Peyer's patch (tissue), 4 donors: ENCODE data around the gene EPHA6. TPM values are rescaled to one million over a fixed set of nuclear protein-coding genes. Genes with fewer than 3 reads are reported as not detected.
"Not testable (repeated sequence)": the region's sequence is repeated elsewhere in the genome, so short reads cannot be mapped to it uniquely, and the experiment has no call there.

ENCODE experiments used
- DNase-seq, 3 donors: peaks; one replicate each; pipeline ENCODE4 v3.0.0-alpha.2; 2017 to 2019
- H3K27ac ChIP-seq, 4 donors: fragments of 200-600 bp; sonication (generic); one replicate each; pipeline ENCODE4 v1.5.1; 2016 to 2019
- H3K27me3 ChIP-seq, 2 donors: fragments of 200-600 bp; sonication (generic); one replicate each; pipeline ENCODE4 v1.5.1; 2019
- H3K36me3 ChIP-seq, 3 donors: fragments of 200-600 bp; sonication (generic); one replicate each; pipeline ENCODE4 v1.5.1; 2016 to 2019
- H3K4me1 ChIP-seq, 4 donors: fragments of 200-600 bp; sonication (generic); one replicate each; pipeline ENCODE4 v1.5.1; 2016 to 2019
- H3K4me3 ChIP-seq, 4 donors: fragments of 200-600 bp; sonication (generic); 1 replicate in 3 of 4; 2 replicates in 1 of 4; pipeline ENCODE4 v1.5.1; 2016 to 2019; ENCODE audit warnings: mild to moderate bottlenecking in 1 of 4
- H3K9me3 ChIP-seq, 4 donors: fragments of 200-600 bp; sonication (generic); one replicate each; pipeline ENCODE4 v1.5.1; 2016 to 2019; ENCODE audit warnings: mild to moderate bottlenecking in 1 of 4
- POLR2A ChIP-seq, 2 donors: fragments of 450-650 bp; IDR thresholded peaks; one replicate each; pipeline ENCODE4 v1.5.1; 2017; ENCODE audit warnings: antibody characterized with exemption in 2 of 2, mild to moderate bottlenecking in 2 of 2, moderate library complexity in 2 of 2
- total RNA-seq, 4 donors: library from RNA; depleted of rRNA; stranded (reverse); fragments of >200 nt; gene quantifications; one replicate each; pipeline ENCODE4 v1.1.0, GENCODE V29; 2016
- TF ChIP-seq, protein P1 (sequence below), 6 experiments: fragments of 450-650 bp in 4 of 6; fragments of 200-600 bp in 2 of 6; sonication (generic) in 1 of 6; IDR thresholded peaks; one replicate each; pipeline ENCODE4 v1.5.1; 2017 to 2019; ENCODE audit warnings: antibody characterized with exemption in 6 of 6, mild to moderate bottlenecking in 3 of 6, moderate library complexity in 1 of 6

The EPHA6 gene
- total RNA-seq, 4 donors from 2014 or later, result 1.7 to 2.1 (median 1.9) TPM; not detected in 1

DNA sequence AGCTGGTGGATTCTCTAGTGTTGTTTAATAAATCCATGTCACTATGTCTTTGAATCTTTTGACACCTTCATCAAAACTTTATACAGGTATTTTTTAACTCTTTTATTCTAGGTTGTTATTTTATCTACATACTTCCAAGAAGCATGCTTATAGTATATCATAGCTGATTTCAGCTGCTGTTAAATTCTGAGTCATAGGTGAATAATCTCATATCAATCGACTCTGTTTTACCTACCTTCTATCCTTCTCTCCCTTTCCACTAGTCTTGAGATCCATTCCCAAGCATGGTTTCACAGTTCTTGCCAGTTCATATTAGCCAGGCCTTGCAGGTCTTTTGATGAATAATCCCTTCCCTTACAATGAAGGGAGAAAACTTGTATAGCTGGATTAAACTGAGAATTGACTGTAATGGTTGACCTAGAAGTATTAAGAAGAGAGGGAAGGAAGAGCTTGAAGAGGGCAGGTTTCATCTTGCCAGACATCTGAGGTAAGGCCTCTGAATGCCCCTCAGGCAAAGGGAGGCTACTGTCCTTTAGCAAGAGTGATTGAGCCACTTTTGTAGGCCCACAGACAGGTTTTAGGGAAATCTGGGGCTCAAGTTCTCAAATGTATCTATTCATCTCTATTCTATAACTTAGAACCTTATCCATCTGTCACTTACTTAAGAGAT, 146.4 kb downstream of the EPHA6 start:
- Histone ChIP-seq H3K4me3 (no peak overlapping the region), H3K9me3 (no peaks in the 10 kb centered on the region), H3K4me1 (no peaks in the 10 kb centered on the region), H3K36me3 (no peaks in the 10 kb centered on the region), H3K27me3 (no peaks in the 10 kb centered on the region), H3K27ac (no peak overlapping the region)
- TF ChIP-seq POLR2A (IDR thresholded peaks at IDR 0.05), result no peak
- TF ChIP-seq, protein P1, sequence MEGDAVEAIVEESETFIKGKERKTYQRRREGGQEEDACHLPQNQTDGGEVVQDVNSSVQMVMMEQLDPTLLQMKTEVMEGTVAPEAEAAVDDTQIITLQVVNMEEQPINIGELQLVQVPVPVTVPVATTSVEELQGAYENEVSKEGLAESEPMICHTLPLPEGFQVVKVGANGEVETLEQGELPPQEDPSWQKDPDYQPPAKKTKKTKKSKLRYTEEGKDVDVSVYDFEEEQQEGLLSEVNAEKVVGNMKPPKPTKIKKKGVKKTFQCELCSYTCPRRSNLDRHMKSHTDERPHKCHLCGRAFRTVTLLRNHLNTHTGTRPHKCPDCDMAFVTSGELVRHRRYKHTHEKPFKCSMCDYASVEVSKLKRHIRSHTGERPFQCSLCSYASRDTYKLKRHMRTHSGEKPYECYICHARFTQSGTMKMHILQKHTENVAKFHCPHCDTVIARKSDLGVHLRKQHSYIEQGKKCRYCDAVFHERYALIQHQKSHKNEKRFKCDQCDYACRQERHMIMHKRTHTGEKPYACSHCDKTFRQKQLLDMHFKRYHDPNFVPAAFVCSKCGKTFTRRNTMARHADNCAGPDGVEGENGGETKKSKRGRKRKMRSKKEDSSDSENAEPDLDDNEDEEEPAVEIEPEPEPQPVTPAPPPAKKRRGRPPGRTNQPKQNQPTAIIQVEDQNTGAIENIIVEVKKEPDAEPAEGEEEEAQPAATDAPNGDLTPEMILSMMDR (IDR thresholded peaks at IDR 0.05), result no peak
- no peak for DNase-seq

DNA sequence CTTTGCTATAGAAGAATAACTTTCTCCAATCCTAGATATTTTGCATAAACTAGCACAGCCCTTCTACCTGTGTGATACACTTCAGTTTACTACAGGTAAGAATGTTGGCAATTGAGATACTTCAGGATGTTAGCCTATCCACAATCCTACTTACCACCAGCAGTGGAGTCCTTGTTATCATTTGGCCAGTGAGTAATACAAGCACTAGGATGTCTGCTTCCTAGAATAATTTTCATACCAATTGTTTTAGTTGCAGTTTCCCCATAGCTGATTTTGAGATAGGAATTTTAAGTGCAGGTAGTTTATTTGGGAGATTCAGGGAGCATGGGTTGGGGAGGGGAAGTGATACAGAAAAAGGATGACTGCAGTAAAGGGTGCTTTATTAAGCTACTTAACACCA, 147.2 kb downstream of the EPHA6 start:
- no peak overlapping the region for H3K27ac ChIP-seq
- no peak for DNase-seq
- no peaks in the 10 kb centered on the region for H3K9me3 ChIP-seq
- TF ChIP-seq, protein P1 (IDR thresholded peaks at IDR 0.05), result no peak
- TF ChIP-seq POLR2A (IDR thresholded peaks at IDR 0.05), result no peak
- H3K27me3 ChIP-seq, result no peaks in the 10 kb centered on the region
- no peak overlapping the region for H3K4me3 ChIP-seq
- no peaks in the 10 kb centered on the region for H3K36me3 ChIP-seq
- H3K4me1 ChIP-seq, result no peaks in the 10 kb centered on the region

DNA sequence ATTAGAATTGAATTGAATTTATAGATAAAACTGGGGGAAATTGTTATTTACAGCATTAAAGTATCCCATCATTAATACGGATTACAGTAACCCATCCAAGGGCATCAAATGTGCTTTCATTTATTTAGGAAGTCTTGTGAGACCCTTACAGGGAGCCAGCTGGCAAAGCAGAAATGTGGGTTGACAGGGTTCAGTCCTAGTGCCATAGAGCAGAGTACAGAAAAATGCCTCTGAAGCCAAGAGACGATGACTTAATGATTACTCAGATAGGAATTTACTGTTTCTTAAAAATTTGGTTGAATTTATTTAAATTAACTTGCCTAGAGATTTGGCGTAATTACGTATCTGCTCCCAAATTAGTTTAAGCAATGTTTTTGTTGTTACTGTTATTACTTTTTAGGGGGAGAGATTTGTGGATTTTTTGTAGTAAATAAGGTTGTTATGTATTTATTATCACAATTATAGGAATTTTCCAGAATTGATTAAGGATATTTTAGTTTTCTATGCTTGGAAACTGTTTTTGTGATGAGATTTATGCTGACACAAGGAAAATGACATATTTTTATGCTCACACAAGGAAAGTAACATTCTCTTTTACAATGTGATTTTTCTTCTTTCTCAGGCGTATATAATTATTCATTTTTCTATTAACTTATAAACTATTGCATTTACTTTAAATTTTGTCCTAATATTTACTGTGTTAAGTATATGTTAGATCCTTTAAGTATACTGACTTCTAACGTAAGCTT, 152.0 kb downstream of the EPHA6 start:
- H3K27ac ChIP-seq, result no peak overlapping the region
- no peaks in the 10 kb centered on the region for H3K36me3 ChIP-seq
- H3K4me1 ChIP-seq, result no peaks in the 10 kb centered on the region
- no peaks in the 10 kb centered on the region for H3K9me3 ChIP-seq
- DNase-seq, result no peak
- TF ChIP-seq POLR2A (IDR thresholded peaks at IDR 0.05), result no peak
- TF ChIP-seq, protein P1 (IDR thresholded peaks at IDR 0.05), result no peak
- no peak overlapping the region for H3K4me3 ChIP-seq
- H3K27me3 ChIP-seq, result no peaks in the 10 kb centered on the region

DNA sequence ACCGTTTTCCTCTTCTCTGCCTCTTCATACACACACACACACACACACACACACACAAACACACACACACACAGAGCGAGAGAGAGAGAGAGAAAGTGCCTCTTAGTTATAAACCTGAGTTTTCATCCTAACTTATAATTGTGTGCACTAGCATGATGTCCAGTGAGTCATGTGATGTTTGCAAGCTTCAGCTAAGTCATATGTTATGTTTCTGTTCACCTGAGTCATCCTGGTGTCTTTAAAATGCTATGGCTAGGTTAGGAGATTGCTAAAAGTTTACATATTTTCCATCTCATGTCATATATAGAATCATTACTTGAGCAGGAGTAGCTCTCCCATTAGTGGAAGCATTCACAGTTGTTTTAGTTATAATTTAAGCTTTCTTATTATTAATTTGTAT, 155.8 kb downstream of the EPHA6 start:
- Histone ChIP-seq H3K9me3 (no peaks in the 10 kb centered on the region), H3K4me3 (no peak overlapping the region), H3K4me1 (no peaks in the 10 kb centered on the region), H3K36me3 (no peaks in the 10 kb centered on the region), H3K27ac (no peak overlapping the region), H3K27me3 (no peaks in the 10 kb centered on the region)
- TF ChIP-seq POLR2A (IDR thresholded peaks at IDR 0.05), result no peak
- TF ChIP-seq, protein P1 (IDR thresholded peaks at IDR 0.05), result no peak
- DNase-seq, result no peak

DNA sequence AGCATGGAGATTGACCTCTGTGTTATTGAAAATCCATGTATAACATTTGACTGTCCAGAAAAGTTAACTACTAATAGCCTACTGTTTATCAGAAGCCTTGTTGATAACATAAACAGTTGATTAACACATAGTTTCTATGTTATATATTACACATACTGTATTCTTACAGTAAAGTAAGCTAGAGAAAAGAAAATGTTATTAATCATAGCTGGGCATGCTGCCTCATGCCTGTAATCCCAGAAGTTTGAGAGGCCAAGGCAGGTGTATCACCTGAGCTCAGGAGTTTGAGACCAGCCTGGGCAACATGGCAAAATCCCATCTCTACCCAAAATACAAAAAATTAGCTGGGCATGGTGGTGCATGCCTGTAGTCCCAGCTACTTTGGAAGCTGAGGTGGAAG, 163.3 kb downstream of the EPHA6 start:
- no peaks in the 10 kb centered on the region for H3K9me3 ChIP-seq
- H3K4me1 ChIP-seq, result no peaks in the 10 kb centered on the region
- TF ChIP-seq POLR2A (IDR thresholded peaks at IDR 0.05), result no peak
- TF ChIP-seq, protein P1 (IDR thresholded peaks at IDR 0.05), result no peak
- DNase-seq, result no peak
- no peaks in the 10 kb centered on the region for H3K36me3 ChIP-seq
- no peaks in the 10 kb centered on the region for H3K27me3 ChIP-seq
- H3K27ac ChIP-seq, result no peak overlapping the region
- no peak overlapping the region for H3K4me3 ChIP-seq

DNA sequence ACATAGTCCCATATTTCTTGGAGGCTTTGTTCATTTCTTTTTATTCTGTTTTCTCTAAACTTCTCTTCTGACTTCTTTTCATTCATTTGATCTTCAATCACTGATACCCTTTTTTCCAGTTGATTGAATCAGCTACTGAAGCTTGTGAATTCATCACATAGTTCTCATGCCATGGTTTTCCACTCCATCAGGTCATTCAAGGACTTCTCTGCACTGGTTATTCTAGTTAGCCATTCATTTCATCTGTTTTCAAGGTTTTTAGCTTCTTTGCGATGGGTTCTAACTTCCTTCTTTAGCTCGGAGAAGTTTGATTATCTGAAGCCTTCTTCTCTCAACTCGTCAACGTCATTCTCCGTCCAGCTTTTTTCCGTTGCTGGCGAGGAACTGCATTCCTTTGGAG, 169.3 kb downstream of the EPHA6 start:
- not testable (repeated sequence) for H3K27ac ChIP-seq, H3K36me3 ChIP-seq, H3K4me1 ChIP-seq, H3K4me3 ChIP-seq, H3K27me3 ChIP-seq, H3K9me3 ChIP-seq, DNase-seq
